Endothelial cell of umbilical vein (primary cell): ENCODE results near the gene PML. TPM values are rescaled to one million over a fixed set of nuclear protein-coding genes. Genes with fewer than 3 reads are reported as not detected.

ENCODE experiments used
- BruUV-seq: library from RNA; stranded (reverse); fragments of 400-500 nt; replicated peaks from 2 replicates; lab custom pipeline; 2021; lab: Mats Ljungman, UMichigan
- CTCF ChIA-PET: fragments of 300-600, 350-600 bp; sonication (Branson Sonifier 250); formaldehyde crosslinking; loops from one replicate; lab custom pipeline; 2021; ENCODE audit warnings: antibody characterized with exemption, inconsistent platforms; lab: Charles Lee
- POLR2A ChIA-PET: fragments of 300-600, 350-600 bp; sonication (Branson Sonifier 250); formaldehyde crosslinking; loops from one replicate; lab custom pipeline; 2021; ENCODE audit warnings: antibody characterized with exemption, inconsistent platforms; lab: Charles Lee
- DNase-seq: peaks from one replicate; pipeline ENCODE4 v3.0.0-alpha.2; 2011; ENCODE audit warnings: low read depth, low spot score
- FAIRE-seq: peaks from 2 replicates; lab custom pipeline; 2011; peaks lifted over from hg19 to GRCh38; lab: Jason Lieb, UNC
- H2AFZ ChIP-seq: 2 replicates; pipeline ENCODE4 v1.6.0; 2012; ENCODE audit warnings: low read depth, low read length, control low read depth, inconsistent platforms
- H3K27ac ChIP-seq: 2 replicates; pipeline ENCODE4 v1.5.1; 2011; ENCODE audit warnings: low read depth, mild to moderate bottlenecking, control low read depth, low read length, moderate library complexity; ENCODE audit not compliant: insufficient read depth
- H3K27me3 ChIP-seq, 2 experiments: 2 replicates each; pipeline versions ENCODE4 v1.6.0 to v1.6.1; 2011; ENCODE audit warnings: low read length in 2 of 2, mixed read lengths in 1 of 2; ENCODE audit not compliant: control insufficient read depth in 2 of 2, insufficient read depth in 2 of 2
- H3K36me3 ChIP-seq, 2 experiments: 2 replicates in 1 of 2; 3 replicates in 1 of 2; pipeline ENCODE4 v1.5.1; 2011; ENCODE audit warnings: low read length in 2 of 2, mild to moderate bottlenecking in 1 of 2, moderate library complexity in 1 of 2; ENCODE audit not compliant: control insufficient read depth in 2 of 2, insufficient read depth in 2 of 2; ENCODE audit errors: extremely low read depth in 1 of 2
- H3K4me1 ChIP-seq: 3 replicates; pipeline ENCODE4 v1.5.1; 2011; ENCODE audit warnings: mild to moderate bottlenecking, low read length; ENCODE audit not compliant: control insufficient read depth, insufficient read depth; ENCODE audit errors: extremely low read depth
- H3K4me2 ChIP-seq: 2 replicates; pipeline ENCODE4 v1.6.1; 2011; ENCODE audit warnings: low read length, control low read depth, mixed read lengths; ENCODE audit not compliant: insufficient read depth
- H3K4me3 ChIP-seq, 3 experiments: fragments of 200-600 bp in 1 of 3; sonication (generic), shearing (Covaris generic) in 1 of 3; replicated peaks in 1 of 3; 2 replicates each; pipeline ENCODE4 v1.5.1; 2011 to 2016; ENCODE audit warnings: control low read depth in 3 of 3, low read length in 3 of 3, mild to moderate bottlenecking in 2 of 3, inconsistent platforms in 1 of 3, low read depth in 1 of 3, moderate library complexity in 1 of 3; ENCODE audit not compliant: insufficient read depth in 1 of 3
- H3K79me2 ChIP-seq: 2 replicates; pipeline ENCODE4 v1.6.0; 2012; ENCODE audit warnings: low read length, inconsistent platforms; ENCODE audit not compliant: control insufficient read depth, insufficient read depth
- H3K9ac ChIP-seq: replicated peaks from 2 replicates; pipeline ENCODE3; 2011; ENCODE audit warnings: low read length, control low read depth; ENCODE audit not compliant: insufficient read depth; ENCODE audit errors: extremely low read depth
- H3K9me1 ChIP-seq: replicated peaks from 3 replicates; pipeline ENCODE4 v1.6.0; 2011; ENCODE audit warnings: mild to moderate bottlenecking, low read length; ENCODE audit not compliant: control insufficient read depth, insufficient read depth; ENCODE audit errors: extremely low read depth
- H3K9me3 ChIP-seq: replicated peaks from 2 replicates; pipeline ENCODE4 v1.5.1; 2012; ENCODE audit warnings: low read length, inconsistent platforms; ENCODE audit not compliant: control insufficient read depth, insufficient read depth
- H4K20me1 ChIP-seq: replicated peaks from 2 replicates; pipeline ENCODE3; 2011; ENCODE audit warnings: mild to moderate bottlenecking, low read length; ENCODE audit not compliant: control insufficient read depth, insufficient read depth; ENCODE audit errors: extremely low read depth
- CTCF ChIP-seq, 2 donors: IDR thresholded peaks; 1 replicate in 1 of 2; 2 replicates in 1 of 2; pipeline ENCODE4 v1.5.1; 2011; ENCODE audit warnings: low read length in 2 of 2, mild to moderate bottlenecking in 2 of 2, moderate library complexity in 2 of 2, control low read depth in 1 of 2, inconsistent platforms in 1 of 2, low read depth in 1 of 2; ENCODE audit not compliant: insufficient read depth in 1 of 2; ENCODE audit errors: extremely low read depth in 1 of 2
- EZH2 ChIP-seq: IDR thresholded peaks from 2 replicates; pipeline ENCODE4 v1.6.1; 2012; ENCODE audit warnings: borderline replicate concordance, low read depth, mild to moderate bottlenecking, moderate library complexity, low read length, inconsistent platforms; ENCODE audit not compliant: severe bottlenecking
- FOS ChIP-seq: IDR thresholded peaks from 2 replicates; pipeline ENCODE4 v1.6.1; 2011; ENCODE audit warnings: mild to moderate bottlenecking, low read length, moderate library complexity, borderline replicate concordance; ENCODE audit not compliant: insufficient read depth
- GATA2 ChIP-seq: IDR thresholded peaks from 2 replicates; pipeline ENCODE4 v1.7.0; 2011; ENCODE audit warnings: low read depth, mild to moderate bottlenecking, moderate library complexity, mixed read lengths, low read length; ENCODE audit not compliant: insufficient read length, insufficient read depth
- JUN ChIP-seq: IDR thresholded peaks from 2 replicates; pipeline ENCODE4 v1.6.1; 2011; ENCODE audit warnings: borderline replicate concordance, low read depth; ENCODE audit not compliant: insufficient read length, insufficient read depth
- MAX ChIP-seq: IDR thresholded peaks from 2 replicates; pipeline ENCODE4 v1.6.1; 2011; ENCODE audit not compliant: insufficient read depth, insufficient read length
- MYC ChIP-seq: IDR thresholded peaks from one replicate; pipeline ENCODE4 v1.6.1; 2011; ENCODE audit warnings: mild to moderate bottlenecking, low read depth, low read length
- POLR2A ChIP-seq: IDR thresholded peaks from 2 replicates; pipeline ENCODE4 v1.6.1; 2012; ENCODE audit warnings: low read depth, mild to moderate bottlenecking, control low read depth, low read length
- POLR2AphosphoS5 ChIP-seq: IDR thresholded peaks from 2 replicates; pipeline ENCODE4 v1.6.1; 2012; ENCODE audit warnings: low read depth, mild to moderate bottlenecking, control low read depth, low read length, moderate library complexity; ENCODE audit not compliant: insufficient read depth
- dilution Hi-C: fragments of 300-500 bp; cut with MboI; formaldehyde crosslinking; loops from one replicate; pipeline ENCODE4 v1.15.0; 2019; ENCODE audit warnings: low sequenced_read_pairs; ENCODE audit not compliant: extremely low pct_ligation_motif_present
- intact Hi-C: fragments of 100-400 bp; cut with micrococcal nuclease; formaldehyde crosslinking; loops from one replicate; pipeline ENCODE4 v1.10.0; 2022
- polyA plus RNA-seq, 4 experiments: library from polyadenylated mRNA; depleted of rRNA in 3 of 4; stranded (reverse) in 3 of 4; unstranded in 1 of 4; fragments of >200 nt; gene quantifications; 2 replicates each; pipeline versions ENCODE4 v1.2.1 to v1.2.3, GENCODE V29; 2011 to 2012; ENCODE audit warnings: missing spikeins in 1 of 4
- total RNA-seq: library from RNA; stranded (reverse); gene quantifications from 2 replicates; pipeline ENCODE4 v1.2.3, GENCODE V29; 2021

The PML gene
- total and polyA plus RNA-seq, 2 donors (not counting 3 experiments of a cell fraction or from before 2014, with no cell fraction given) = 30.4 to 79.6 TPM

- H3K9me1 ChIP-seq = no peaks in the 10 kb centered on the region
- intact Hi-C loops = no loop called here
- no peaks in the 10 kb centered on the region for H3K9me3 ChIP-seq
- H3K27me3 ChIP-seq = no peaks in the 10 kb centered on the region
- no peak overlapping the region for H3K4me2 ChIP-seq
- DNase-seq (no peak), FAIRE-seq (peak; percentile 18)
- POLR2A ChIA-PET = no interaction called here
- TF ChIP-seq POLR2AphosphoS5 (no peak), POLR2A (no peak), MYC (no peak), JUN (no peak), EZH2 (no peak), MAX (no peak)
- dilution Hi-C loops = no loop called here
- H2AFZ ChIP-seq = no peak overlapping the region
- H3K79me2 ChIP-seq = no peaks in the 10 kb centered on the region
- H4K20me1 ChIP-seq = no peaks in the 10 kb centered on the region
- BruUV-seq = no TSS peak
- H3K36me3 ChIP-seq = peaks cover 3 to 20% of the 10 kb centered on the region in 2 experiments
- CTCF ChIA-PET = interaction anchor here (0.9 to 15.1 kb wide), 10 partner anchors 10 to 88 kb away, joined by 3 to 651 read pairs (median 12); partner anchors contain the start of gene PML
- no peak overlapping the region for H3K4me3 ChIP-seq
- H3K27ac ChIP-seq = no peak overlapping the region
- peaks cover 9% of the 10 kb centered on the region for H3K4me1 ChIP-seq
- no peak overlapping the region for H3K9ac ChIP-seq
Measured at GRCh38 chr15:74038707-74039655, 44.5 kb downstream of the PML start.

- no peaks in the 10 kb centered on the region for H4K20me1 ChIP-seq
- DNase-seq (no peak), FAIRE-seq (no peak)
- TF ChIP-seq JUN (no peak), MAX (no peak), CTCF (IDR thresholded peaks at IDR 0.05; ENCODE audit: extremely low read depth in 1 of 2, insufficient read depth in 1 of 2, low read depth in 1 of 2, low read length in 2 of 2) (no peak), POLR2A (no peak), POLR2AphosphoS5 (no peak), FOS (no peak), EZH2 (no peak), MYC (no peak), GATA2 (no peak)
- H3K9me3 ChIP-seq = no peaks in the 10 kb centered on the region
- intact Hi-C loops = no loop called here
- POLR2A ChIA-PET = no interaction called here
- H3K4me2 ChIP-seq = no peak overlapping the region
- no peak overlapping the region for H3K4me3 ChIP-seq
- no peaks in the 10 kb centered on the region for H3K9me1 ChIP-seq
- no peaks in the 10 kb centered on the region for H3K27me3 ChIP-seq
- no peak overlapping the region for H2AFZ ChIP-seq
- peaks cover 9% of the 10 kb centered on the region for H3K4me1 ChIP-seq
- H3K9ac ChIP-seq = no peak overlapping the region
- H3K79me2 ChIP-seq = no peaks in the 10 kb centered on the region
- CTCF ChIA-PET = interaction anchor here (0.9 to 15.1 kb wide), 9 partner anchors 9 to 95 kb away, joined by 3 to 651 read pairs (median 4); no protein-coding TSS in a partner anchor
- no peak overlapping the region for H3K27ac ChIP-seq
- BruUV-seq = no TSS peak
- dilution Hi-C loops = no loop called here
- peaks cover 2 to 14% of the 10 kb centered on the region in 2 experiments for H3K36me3 ChIP-seq
Measured at GRCh38 chr15:74039656-74040010, 45.1 kb downstream of the PML start.
